SK-N-MC (cell line): ENCODE data around the gene RPGRIP1L.

Experiments
- EZH2 ChIP-seq: fragments of 200-600 bp; sonication (generic); IDR thresholded peaks from one replicate; pipeline ENCODE4 v1.6.1; 2017; ENCODE audit warnings: antibody characterized with exemption
- FOXP2 ChIP-seq: optimal IDR thresholded peaks from 2 replicates; pipeline ENCODE3; 2011; ENCODE audit warnings: mild to moderate bottlenecking, moderate library complexity; ENCODE audit not compliant: insufficient read depth; ENCODE audit errors: extremely low read length, control extremely low read depth
- POLR2AphosphoS5 ChIP-seq: IDR thresholded peaks from 2 replicates; pipeline ENCODE4 v1.6.1; 2012; ENCODE audit warnings: mild to moderate bottlenecking, low read depth, low read length, borderline replicate concordance

DNA sequence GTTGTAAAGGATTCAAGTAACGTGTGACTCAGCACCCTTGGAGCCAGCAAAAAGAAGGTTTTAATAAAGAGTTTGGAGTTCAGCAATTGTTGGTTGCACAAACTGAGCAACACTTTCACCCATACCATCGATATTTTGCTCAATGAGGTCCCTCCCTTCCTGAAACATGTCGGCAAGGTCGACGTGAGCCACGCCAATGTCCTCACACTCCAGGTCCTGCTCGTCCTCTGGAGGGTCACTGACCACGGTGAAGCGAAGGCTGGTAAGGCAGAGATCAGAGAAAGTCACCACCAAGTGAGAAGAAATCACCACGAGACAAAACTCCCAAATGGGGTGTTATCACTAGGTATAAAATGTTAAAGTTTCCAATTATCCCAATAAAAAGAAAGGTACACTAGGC, 98.3 kb downstream of the RPGRIP1L start:
- no peak for TF ChIP-seq POLR2AphosphoS5
- TF ChIP-seq EZH2: no peak
- no peak for TF ChIP-seq FOXP2
